GM20431 (cell line): ENCODE data around the gene CCDC198.

ENCODE experiments used
- in situ Hi-C: fragments of 300-500 bp; cut with MseI, MboI; formaldehyde crosslinking; loops from one replicate; pipeline ENCODE4 v1.15.0; 2020; ENCODE audit warnings: low sequenced_read_pairs; ENCODE audit not compliant: unreplicated experiment

Gene CCDC198

GRCh38 chr14:57479197-57479596 is 14.5 kb downstream of the CCDC198 start:
- in situ Hi-C loops = loop anchor here (25.0 kb wide), 1 partner anchor 583 kb away; no protein-coding TSS in a partner anchor

- in situ Hi-C loops = loop anchor here (25.0 kb wide), 1 partner anchor 584 kb away; no protein-coding TSS in a partner anchor
These were observed 15.6 kb downstream of the CCDC198 start for GRCh38 chr14:57478050-57478449.

- in situ Hi-C loops = no loop called here
These were observed 22.7 kb downstream of the CCDC198 start for GRCh38 chr14:57470909-57471308.

GRCh38 chr14:57464008-57464730 is 29.5 kb downstream of the CCDC198 start:
- in situ Hi-C loops = no loop called here

GRCh38 chr14:57462551-57462950 is 31.1 kb downstream of the CCDC198 start:
- in situ Hi-C loops = no loop called here

GRCh38 chr14:57461777-57462320 is 31.8 kb downstream of the CCDC198 start:
- in situ Hi-C loops = no loop called here

GRCh38 chr14:57435923-57436322 is 57.7 kb downstream of the CCDC198 start:
- in situ Hi-C loops = no loop called here

- in situ Hi-C loops = no loop called here
These were observed 72.7 kb downstream of the CCDC198 start for GRCh38 chr14:57420986-57421385.

GRCh38 chr14:57420033-57420432 is 73.6 kb downstream of the CCDC198 start:
- in situ Hi-C loops = no loop called here
